Ascending aorta (tissue), 2 donors: ENCODE data around the gene FNIP1. TPM values are rescaled to one million over a fixed set of nuclear protein-coding genes. Genes with fewer than 3 reads are reported as not detected.
A peak's percentile ranks its signal among the peaks of the same experiment; 100 is the strongest.
"Not testable (repeated sequence)": the region's sequence is repeated elsewhere in the genome, so short reads cannot be mapped to it uniquely, and the experiment has no call there.

Source experiments
- DNase-seq, 2 donors: peaks; one replicate each; pipeline ENCODE4 v3.0.0-alpha.2; 2019; ENCODE audit warnings: low spot score in 2 of 2
- H3K27ac ChIP-seq, 2 donors: fragments of 200-600 bp; sonication (generic); one replicate each; pipeline ENCODE4 v1.5.1; 2016 to 2017; ENCODE audit warnings: mild to moderate bottlenecking in 1 of 2
- H3K27me3 ChIP-seq: fragments of 200-600 bp; sonication (generic); one replicate; pipeline ENCODE4 v1.5.1; 2017
- H3K36me3 ChIP-seq, 2 donors: fragments of 200-600 bp; sonication (generic); one replicate each; pipeline ENCODE4 v1.5.1; 2016
- H3K4me1 ChIP-seq, 2 donors: fragments of 200-600 bp; sonication (generic); one replicate each; pipeline ENCODE4 v1.5.1; 2016 to 2017; ENCODE audit warnings: mild to moderate bottlenecking in 1 of 2
- H3K4me3 ChIP-seq, 2 donors: fragments of 200-600 bp; sonication (generic); one replicate each; pipeline ENCODE4 v1.5.1; 2016 to 2017; ENCODE audit warnings: mild to moderate bottlenecking in 1 of 2
- H3K9me3 ChIP-seq, 2 donors: fragments of 200-600 bp; sonication (generic); one replicate each; pipeline ENCODE4 v1.5.1; 2016
- intact Hi-C: fragments of 100-400 bp; cut with DNase I; formaldehyde crosslinking; loops from one replicate; pipeline ENCODE4 v1.15.1; 2023
- total RNA-seq: library from RNA; depleted of rRNA; stranded (reverse); fragments of >200 nt; gene quantifications from one replicate; pipeline ENCODE4 v1.1.0, GENCODE V29; 2016
- TF ChIP-seq, protein P1 (sequence below), 3 experiments: fragments of 200-600 bp in 2 of 3; fragments of 450-650 bp in 1 of 3; sonication (generic) in 2 of 3; IDR thresholded peaks; one replicate each; pipeline ENCODE4 v1.5.1; 2016 to 2019; ENCODE audit warnings: antibody characterized with exemption in 3 of 3, mild to moderate bottlenecking in 1 of 3, moderate library complexity in 1 of 3

Gene FNIP1
- total RNA-seq, 1 donor from 2014 or later: 20.5 TPM

DNA sequence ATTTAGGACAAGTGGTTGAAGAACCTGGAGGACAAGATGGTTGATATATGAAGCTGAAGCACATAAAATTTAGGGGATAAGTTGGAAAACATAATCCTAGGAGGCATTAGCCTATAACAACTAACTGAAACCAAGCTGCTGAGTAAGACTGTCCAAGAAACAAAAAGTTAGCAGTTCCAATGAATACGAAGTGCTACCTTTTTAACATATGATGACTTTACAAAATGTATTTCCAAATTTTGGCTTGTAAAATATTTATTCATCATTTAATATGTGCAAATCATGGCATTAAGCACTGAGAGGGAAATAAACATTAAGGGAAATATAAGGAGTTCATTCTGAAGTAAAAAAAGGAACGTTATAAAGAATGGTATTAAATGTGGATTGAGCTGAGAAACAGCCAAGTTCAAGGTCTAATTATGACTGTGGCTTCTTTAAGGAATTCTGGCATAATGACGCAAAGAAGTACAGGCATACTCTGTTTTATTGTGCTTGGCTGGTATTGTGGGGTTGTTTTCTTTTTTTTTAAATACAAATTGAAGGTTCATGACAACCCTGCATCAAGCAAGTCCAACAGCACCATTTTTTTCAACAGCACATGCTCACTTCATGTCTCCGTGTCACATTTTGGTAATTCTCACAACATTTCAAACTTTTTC lies 169.5 kb downstream of the FNIP1 start:
- peak overlapping the region in 1 of 2 donors; percentile 40 for H3K27ac ChIP-seq
- intact Hi-C loops: no loop called here
- peak overlapping the region in 1 of 2 donors; percentile 19 for H3K4me3 ChIP-seq
- H3K9me3 ChIP-seq: no peaks in the 10 kb centered on the region
- H3K4me1 ChIP-seq: peaks cover 3 to 13% of the 10 kb centered on the region in 2 donors
- no peaks in the 10 kb centered on the region for H3K27me3 ChIP-seq
- no peaks in the 10 kb centered on the region for H3K36me3 ChIP-seq
- TF ChIP-seq, protein P1, sequence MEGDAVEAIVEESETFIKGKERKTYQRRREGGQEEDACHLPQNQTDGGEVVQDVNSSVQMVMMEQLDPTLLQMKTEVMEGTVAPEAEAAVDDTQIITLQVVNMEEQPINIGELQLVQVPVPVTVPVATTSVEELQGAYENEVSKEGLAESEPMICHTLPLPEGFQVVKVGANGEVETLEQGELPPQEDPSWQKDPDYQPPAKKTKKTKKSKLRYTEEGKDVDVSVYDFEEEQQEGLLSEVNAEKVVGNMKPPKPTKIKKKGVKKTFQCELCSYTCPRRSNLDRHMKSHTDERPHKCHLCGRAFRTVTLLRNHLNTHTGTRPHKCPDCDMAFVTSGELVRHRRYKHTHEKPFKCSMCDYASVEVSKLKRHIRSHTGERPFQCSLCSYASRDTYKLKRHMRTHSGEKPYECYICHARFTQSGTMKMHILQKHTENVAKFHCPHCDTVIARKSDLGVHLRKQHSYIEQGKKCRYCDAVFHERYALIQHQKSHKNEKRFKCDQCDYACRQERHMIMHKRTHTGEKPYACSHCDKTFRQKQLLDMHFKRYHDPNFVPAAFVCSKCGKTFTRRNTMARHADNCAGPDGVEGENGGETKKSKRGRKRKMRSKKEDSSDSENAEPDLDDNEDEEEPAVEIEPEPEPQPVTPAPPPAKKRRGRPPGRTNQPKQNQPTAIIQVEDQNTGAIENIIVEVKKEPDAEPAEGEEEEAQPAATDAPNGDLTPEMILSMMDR (IDR thresholded peaks at IDR 0.05): no peak
- no peak for DNase-seq

GRCh38 chr5:131622633-131623032 lies 174.2 kb downstream of the FNIP1 start:
- TF ChIP-seq, protein P1 (IDR thresholded peaks at IDR 0.05): no peak
- Histone ChIP-seq H3K27me3 (no peaks in the 10 kb centered on the region), H3K36me3 (no peaks in the 10 kb centered on the region), H3K9me3 (no peaks in the 10 kb centered on the region), H3K4me3 (no peak overlapping the region), H3K4me1 (peaks cover 3 to 15% of the 10 kb centered on the region in 2 donors), H3K27ac (no peak overlapping the region)
- intact Hi-C loops: no loop called here
- no peak for DNase-seq

DNA sequence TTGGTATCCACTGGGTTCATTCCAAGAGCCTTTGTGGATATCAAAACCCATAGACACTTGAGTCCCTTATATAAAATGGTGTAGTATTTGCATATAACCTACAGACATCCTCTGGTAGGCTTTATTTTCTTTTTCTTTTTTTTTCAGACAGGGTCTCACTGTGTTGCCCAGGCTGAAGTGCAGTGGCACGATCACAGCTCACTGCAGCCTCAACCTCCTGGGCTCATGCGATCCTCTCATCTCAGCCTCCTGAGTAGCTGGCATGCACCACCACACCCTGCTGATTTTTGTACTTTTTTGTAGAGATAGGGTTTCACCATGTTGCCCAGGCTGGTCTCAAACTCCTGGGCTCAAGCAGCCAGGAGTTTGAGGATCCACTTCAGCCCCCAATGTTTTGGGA lies 175.7 kb downstream of the FNIP1 start:
- H3K9me3 ChIP-seq, intact Hi-C loops, H3K36me3 ChIP-seq, H3K27me3 ChIP-seq, H3K27ac ChIP-seq, H3K4me1 ChIP-seq, DNase-seq, H3K4me3 ChIP-seq: not testable (repeated sequence)

DNA sequence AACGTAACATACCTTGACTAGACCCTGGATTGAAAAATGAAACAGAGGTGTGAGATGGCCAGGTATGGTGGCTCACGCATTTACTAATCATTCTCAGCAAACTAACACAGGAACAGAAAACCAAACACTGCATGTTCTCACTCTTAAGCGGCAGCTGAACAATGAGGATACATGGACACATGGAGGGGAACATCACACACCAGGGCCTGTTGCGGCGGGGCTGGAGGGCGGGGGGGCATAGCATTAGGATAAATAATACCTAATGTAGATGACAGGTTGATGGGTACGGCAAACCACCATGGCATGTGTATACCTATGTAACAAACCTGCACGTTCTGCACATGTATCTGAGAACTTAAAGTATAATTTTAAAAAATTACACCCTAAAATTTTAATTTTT lies 177.7 kb downstream of the FNIP1 start:
- Histone ChIP-seq H3K4me3 (no peak overlapping the region), H3K36me3 (no peaks in the 10 kb centered on the region), H3K4me1 (peaks cover 0 to 8% of the 10 kb centered on the region in 2 donors), H3K9me3 (no peaks in the 10 kb centered on the region), H3K27ac (no peak overlapping the region), H3K27me3 (no peaks in the 10 kb centered on the region)
- TF ChIP-seq, protein P1 (IDR thresholded peaks at IDR 0.05): no peak
- intact Hi-C loops: no loop called here
- no peak for DNase-seq

GRCh38 chr5:131617140-131617822 lies 179.5 kb downstream of the FNIP1 start:
- Histone ChIP-seq H3K27ac (no peak overlapping the region), H3K4me3 (no peak overlapping the region), H3K4me1 (peaks cover 0 to 6% of the 10 kb centered on the region in 2 donors), H3K36me3 (no peaks in the 10 kb centered on the region), H3K9me3 (no peaks in the 10 kb centered on the region), H3K27me3 (no peaks in the 10 kb centered on the region)
- DNase-seq: no peak
- TF ChIP-seq, protein P1 (IDR thresholded peaks at IDR 0.05): no peak
- intact Hi-C loops: no loop called here

DNA sequence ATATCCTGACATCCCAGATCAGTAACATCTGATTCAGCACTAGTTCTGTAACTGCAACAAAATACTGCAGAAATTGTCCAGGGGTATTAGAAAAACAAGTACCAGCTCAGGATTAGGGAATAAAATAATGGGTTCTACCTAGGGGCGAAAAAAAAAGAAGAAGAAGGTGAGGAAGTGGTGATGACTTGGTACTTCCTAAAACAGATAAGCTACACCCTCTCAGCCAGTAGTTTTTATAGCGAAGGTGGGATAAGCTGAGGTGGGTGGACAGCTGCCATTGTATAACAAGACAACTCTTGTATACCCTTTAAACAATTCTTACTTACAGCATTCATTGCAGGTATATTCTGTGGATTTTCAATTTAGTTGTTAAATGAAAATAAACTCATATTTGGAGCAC lies 180.9 kb downstream of the FNIP1 start:
- intact Hi-C loops: no loop called here
- TF ChIP-seq, protein P1 (IDR thresholded peaks at IDR 0.05): no peak

More for the DNA sequence above, 180.9 kb downstream of the FNIP1 start:
- Histone ChIP-seq H3K36me3 (no peaks in the 10 kb centered on the region), H3K27ac (no peak overlapping the region), H3K4me3 (no peak overlapping the region), H3K4me1 (peaks cover 0 to 6% of the 10 kb centered on the region in 2 donors), H3K27me3 (no peaks in the 10 kb centered on the region), H3K9me3 (no peaks in the 10 kb centered on the region)
- no peak for DNase-seq
